ENCODE data around the gene ACADM. TPM values are rescaled to one million over a fixed set of nuclear protein-coding genes. Genes with fewer than 3 reads are reported as not detected.
"Not testable (repeated sequence)": the region's sequence is repeated elsewhere in the genome, so short reads cannot be mapped to it uniquely, and the experiment has no call there.

Gene ACADM
- polyA plus RNA-seq (2012; ENCODE audit: insufficient read depth, insufficient read length), result 128 TPM

- peak within 1 kb of the TSS; percentile 83 for H3K4me3 ChIP-seq (ENCODE audit: low read length)
Observed at GRCh38 chr1:75724472-75725022, at the start of gene ACADM. TSS of gene ACADM (plus strand) at chr1:75724709. CDS start at chr1:75724788, 79 bp downstream.

GRCh38 chr1:75677443-75677842 lies 47.1 kb upstream of the ACADM start:
- no peak overlapping the region for H3K4me3 ChIP-seq (ENCODE audit: low read length)
- DNase-seq (ENCODE audit: low read depth, low spot score), result no peak

More at GRCh38 chr1:75724472-75725022, at the start of gene ACADM:
- DNase-seq (ENCODE audit: low read depth, low spot score), result peak; percentile 79

GRCh38 chr1:75677964-75678363 lies 46.5 kb upstream of the ACADM start:
- DNase-seq (ENCODE audit: low read depth, low spot score); H3K4me3 ChIP-seq (ENCODE audit: low read length): not testable (repeated sequence)

- no peak overlapping the region for H3K4me3 ChIP-seq (ENCODE audit: low read length)
- no peak for DNase-seq (ENCODE audit: low read depth, low spot score)
Observed at GRCh38 chr1:75690547-75690946, 34.0 kb upstream of the ACADM start.

GRCh38 chr1:75693551-75693950 lies 31.0 kb upstream of the ACADM start:
- H3K4me3 ChIP-seq (ENCODE audit: low read length), result no peak overlapping the region
- DNase-seq (ENCODE audit: low read depth, low spot score), result no peak

- no peak overlapping the region for H3K4me3 ChIP-seq (ENCODE audit: low read length)
- DNase-seq (ENCODE audit: low read depth, low spot score), result no peak
Observed at GRCh38 chr1:75696000-75696399, 28.5 kb upstream of the ACADM start.

- DNase-seq (ENCODE audit: low read depth, low spot score), result no peak
- H3K4me3 ChIP-seq (ENCODE audit: low read length), result no peak overlapping the region
Observed at GRCh38 chr1:75707191-75707590, 17.3 kb upstream of the ACADM start.

GRCh38 chr1:75708910-75709309 lies 15.6 kb upstream of the ACADM start:
- no peak overlapping the region for H3K4me3 ChIP-seq (ENCODE audit: low read length)
- no peak for DNase-seq (ENCODE audit: low read depth, low spot score)

GRCh38 chr1:75710832-75711231 lies 13.7 kb upstream of the ACADM start:
- no peak overlapping the region for H3K4me3 ChIP-seq (ENCODE audit: low read length)
- DNase-seq (ENCODE audit: low read depth, low spot score), result no peak

GRCh38 chr1:75711846-75712245 lies 12.7 kb upstream of the ACADM start:
- H3K4me3 ChIP-seq (ENCODE audit: low read length), result no peak overlapping the region
- no peak for DNase-seq (ENCODE audit: low read depth, low spot score)

- H3K4me3 ChIP-seq (ENCODE audit: low read length), result no peak overlapping the region
- no peak for DNase-seq (ENCODE audit: low read depth, low spot score)
Observed at GRCh38 chr1:75712306-75712705, 12.2 kb upstream of the ACADM start.

- DNase-seq (ENCODE audit: low read depth, low spot score), result no peak
- H3K4me3 ChIP-seq (ENCODE audit: low read length), result no peak overlapping the region
Observed at GRCh38 chr1:75719810-75720209, 4.7 kb upstream of the ACADM start.

- DNase-seq (ENCODE audit: low read depth, low spot score), result no peak
- no peak overlapping the region for H3K4me3 ChIP-seq (ENCODE audit: low read length)
Observed at GRCh38 chr1:75720325-75720724, 4.2 kb upstream of the ACADM start.

- peak; percentile 98 for DNase-seq (ENCODE audit: low read depth, low spot score)
- peak overlapping the region; percentile 20 for H3K4me3 ChIP-seq (ENCODE audit: low read length)
Observed at GRCh38 chr1:75720820-75721219, 3.7 kb upstream of the ACADM start.

- not testable (repeated sequence) for DNase-seq (ENCODE audit: low read depth, low spot score); H3K4me3 ChIP-seq (ENCODE audit: low read length)
Observed at GRCh38 chr1:75722246-75722645, 2.3 kb upstream of the ACADM start.

GRCh38 chr1:75722966-75723365 lies 1.5 kb upstream of the ACADM start:
- DNase-seq (ENCODE audit: low read depth, low spot score), result peak; percentile 50
- peak overlapping the region; percentile 83 for H3K4me3 ChIP-seq (ENCODE audit: low read length)

- DNase-seq (ENCODE audit: low read depth, low spot score), result peak; percentile 72
- peak overlapping the region; percentile 83 for H3K4me3 ChIP-seq (ENCODE audit: low read length)
Observed at GRCh38 chr1:75723989-75724471, 479 bp upstream of the ACADM start.

- peak overlapping the region; percentile 83 for H3K4me3 ChIP-seq (ENCODE audit: low read length)
- DNase-seq (ENCODE audit: low read depth, low spot score), result no peak
Observed at GRCh38 chr1:75725266-75725665, 757 bp downstream of the ACADM start.

GRCh38 chr1:75725861-75726361 lies 1.4 kb downstream of the ACADM start:
- peak overlapping the region; percentile 83 for H3K4me3 ChIP-seq (ENCODE audit: low read length)
- no peak for DNase-seq (ENCODE audit: low read depth, low spot score)

- no peak for DNase-seq (ENCODE audit: low read depth, low spot score)
- H3K4me3 ChIP-seq (ENCODE audit: low read length), result no peak overlapping the region
Observed at GRCh38 chr1:75727571-75727970, 3.1 kb downstream of the ACADM start.

- DNase-seq (ENCODE audit: low read depth, low spot score), result no peak
- H3K4me3 ChIP-seq (ENCODE audit: low read length), result no peak overlapping the region
Observed at GRCh38 chr1:75730432-75730831, 5.9 kb downstream of the ACADM start.

All from Jurkat, Clone E6-1 (cell line).